Osteoblast (primary cell): ENCODE measurements around the gene ZNF785. TPM values are rescaled to one million over a fixed set of nuclear protein-coding genes. Genes with fewer than 3 reads are reported as not detected.

Experiments
- DNase-seq: peaks from one replicate; pipeline ENCODE4 v3.0.0; 2011; ENCODE audit warnings: low spot score, mixed read lengths; ENCODE audit not compliant: insufficient read length; ENCODE audit errors: missing footprints
- H2AFZ ChIP-seq: 2 replicates; pipeline ENCODE4 v1.6.0; 2011; ENCODE audit warnings: mild to moderate bottlenecking, low read length
- H3K27ac ChIP-seq: 2 replicates; pipeline ENCODE4 v1.5.1; 2011; ENCODE audit warnings: mild to moderate bottlenecking, low read depth, low read length, moderate library complexity
- H3K27me3 ChIP-seq: 2 replicates; pipeline ENCODE4 v1.6.0; 2012; ENCODE audit warnings: mild to moderate bottlenecking, control low read depth, inconsistent platforms, low read length, moderate library complexity; ENCODE audit not compliant: insufficient read depth
- H3K36me3 ChIP-seq: 2 replicates; pipeline ENCODE4 v1.5.1; 2011; ENCODE audit warnings: mild to moderate bottlenecking, low read length, control low read depth, moderate library complexity; ENCODE audit not compliant: insufficient read depth
- H3K4me1 ChIP-seq: 2 replicates; pipeline ENCODE4 v1.5.1; 2011; ENCODE audit warnings: mild to moderate bottlenecking, low read length, control low read depth, moderate library complexity; ENCODE audit not compliant: insufficient read depth
- H3K4me2 ChIP-seq: 2 replicates; pipeline ENCODE4 v1.6.0; 2011; ENCODE audit warnings: mild to moderate bottlenecking, low read length; ENCODE audit not compliant: insufficient read depth
- H3K4me3 ChIP-seq: fragments of 200-600 bp; sonication (generic); 3 replicates; pipeline ENCODE4 v1.5.1; 2012; ENCODE audit warnings: mild to moderate bottlenecking, low read length, inconsistent platforms; ENCODE audit not compliant: insufficient read depth
- H3K79me2 ChIP-seq: 2 replicates; pipeline ENCODE4 v1.6.0; 2012; ENCODE audit warnings: mild to moderate bottlenecking, low read length, control low read depth, inconsistent platforms; ENCODE audit not compliant: insufficient read depth
- H3K9me3 ChIP-seq: 2 replicates; pipeline ENCODE4 v1.5.1; 2011; ENCODE audit warnings: low read depth, low read length, control low read depth
- H4K20me1 ChIP-seq: 2 replicates; pipeline ENCODE4 v1.6.0; 2012; ENCODE audit warnings: mild to moderate bottlenecking, low read length, control low read depth; ENCODE audit not compliant: insufficient read depth
- CTCF ChIP-seq: IDR thresholded peaks from 2 replicates; pipeline ENCODE4 v1.5.1; 2011; ENCODE audit warnings: mild to moderate bottlenecking, low read depth, low read length, moderate library complexity; ENCODE audit errors: extremely low read depth
- total RNA-seq: library from RNA; depleted of rRNA; stranded (reverse); fragments of >200 nt; gene quantifications from 2 replicates; pipeline ENCODE4 v1.2.3, GENCODE V29; 2012

Gene ZNF785
- total RNA-seq, 1 donor, result 13.4 TPM

GRCh38 chr16:30554557-30555314 is 30.8 kb downstream of the ZNF785 start:
- no peak for TF ChIP-seq CTCF
- Histone ChIP-seq H3K4me2 (no peak overlapping the region), H3K27ac (no peak overlapping the region), H4K20me1 (no peaks in the 10 kb centered on the region), H2AFZ (no peak overlapping the region), H3K4me1 (no peaks in the 10 kb centered on the region), H3K9me3 (no peaks in the 10 kb centered on the region), H3K36me3 (peaks cover 16% of the 10 kb centered on the region), H3K79me2 (peaks cover 17% of the 10 kb centered on the region), H3K27me3 (no peaks in the 10 kb centered on the region), H3K4me3 (no peak overlapping the region)
- no peak for DNase-seq

DNA sequence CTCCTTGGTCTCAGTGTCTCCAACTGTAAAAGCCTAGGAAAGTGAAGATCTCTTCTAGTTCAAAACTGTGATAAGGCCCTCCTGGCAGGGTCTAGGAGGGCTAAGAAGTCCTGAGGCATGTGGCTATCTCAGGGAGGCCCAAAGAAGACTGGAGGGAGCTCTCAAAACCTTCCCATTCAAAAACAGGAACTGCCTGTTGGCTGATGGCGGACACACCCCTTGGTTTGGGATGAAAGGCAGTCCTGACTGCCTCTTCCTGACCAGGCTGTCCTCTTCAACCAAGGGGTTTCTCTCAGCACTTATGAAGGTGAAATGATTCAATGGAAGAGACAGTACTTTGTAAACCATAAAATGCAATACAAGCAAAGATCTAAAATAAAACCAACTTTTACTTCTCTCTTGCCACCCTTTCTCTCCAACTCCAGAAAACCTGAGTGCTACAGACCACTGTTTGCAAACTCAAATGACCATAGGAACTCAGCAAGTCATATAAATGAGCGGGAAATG is 32.1 kb downstream of the ZNF785 start:
- Histone ChIP-seq H3K9me3 (no peaks in the 10 kb centered on the region), H3K79me2 (peaks cover 17% of the 10 kb centered on the region), H3K36me3 (peaks cover 16% of the 10 kb centered on the region), H3K27ac (no peak overlapping the region), H3K4me3 (no peak overlapping the region), H3K4me1 (peaks cover 2% of the 10 kb centered on the region), H3K27me3 (no peaks in the 10 kb centered on the region), H2AFZ (no peak overlapping the region), H4K20me1 (no peaks in the 10 kb centered on the region), H3K4me2 (no peak overlapping the region)
- DNase-seq, result no peak
- TF ChIP-seq CTCF, result no peak

- DNase-seq, result no peak
- H3K27ac ChIP-seq, result no peak overlapping the region
- H3K4me2 ChIP-seq, result no peak overlapping the region
- H3K4me1 ChIP-seq, result peaks cover 2% of the 10 kb centered on the region
- H3K79me2 ChIP-seq, result peaks cover 15% of the 10 kb centered on the region
- H3K4me3 ChIP-seq, result no peak overlapping the region
- H3K27me3 ChIP-seq, result no peaks in the 10 kb centered on the region
- H2AFZ ChIP-seq, result no peak overlapping the region
- no peaks in the 10 kb centered on the region for H3K9me3 ChIP-seq
- no peak for TF ChIP-seq CTCF
- no peaks in the 10 kb centered on the region for H4K20me1 ChIP-seq
- peaks cover 16% of the 10 kb centered on the region for H3K36me3 ChIP-seq
These were observed 32.5 kb downstream of the ZNF785 start for GRCh38 chr16:30552956-30553355.

- H3K36me3 ChIP-seq, result peaks cover 16% of the 10 kb centered on the region
- no peak overlapping the region for H3K4me2 ChIP-seq
- TF ChIP-seq CTCF, result no peak
- H3K4me3 ChIP-seq, result no peak overlapping the region
- H3K27me3 ChIP-seq, result no peaks in the 10 kb centered on the region
- H3K9me3 ChIP-seq, result no peaks in the 10 kb centered on the region
- H4K20me1 ChIP-seq, result no peaks in the 10 kb centered on the region
- H3K27ac ChIP-seq, result no peak overlapping the region
- peaks cover 5% of the 10 kb centered on the region for H3K79me2 ChIP-seq
- peaks cover 2% of the 10 kb centered on the region for H3K4me1 ChIP-seq
- H2AFZ ChIP-seq, result no peak overlapping the region
- no peak for DNase-seq
These were observed 33.7 kb downstream of the ZNF785 start for GRCh38 chr16:30551781-30552180.
